ENCODE data around the gene BRF1.

BRF1 gene

GRCh38 chr14:105163040-105163742, 137.6 kb downstream of the BRF1 start:
- H3K27ac Mint-ChIP-seq, result no peak overlapping the region
- H3K4me3 Mint-ChIP-seq, result no peak overlapping the region
- no peaks in the 10 kb centered on the region for H3K36me3 Mint-ChIP-seq (ENCODE audit: low read depth)
- H3K27me3 Mint-ChIP-seq (ENCODE audit: low read depth, poor library complexity), result peaks cover 34% of the 10 kb centered on the region
- no peak for DNase-seq
- TF ChIP-seq CTCF (IDR thresholded peaks at IDR 0.05), result no peak
- no peaks in the 10 kb centered on the region for H3K9me3 Mint-ChIP-seq
- peaks cover 30% of the 10 kb centered on the region for H3K4me1 Mint-ChIP-seq

GRCh38 chr14:105162669-105162979, 138.2 kb downstream of the BRF1 start:
- H3K4me3 Mint-ChIP-seq, result no peak overlapping the region
- TF ChIP-seq CTCF (IDR thresholded peaks at IDR 0.05), result no peak
- H3K36me3 Mint-ChIP-seq (ENCODE audit: low read depth), result no peaks in the 10 kb centered on the region
- DNase-seq, result no peak
- no peaks in the 10 kb centered on the region for H3K9me3 Mint-ChIP-seq
- H3K4me1 Mint-ChIP-seq, result peaks cover 30% of the 10 kb centered on the region
- H3K27me3 Mint-ChIP-seq (ENCODE audit: low read depth, poor library complexity), result peaks cover 34% of the 10 kb centered on the region
- no peak overlapping the region for H3K27ac Mint-ChIP-seq

- H3K36me3 Mint-ChIP-seq (ENCODE audit: low read depth), result no peaks in the 10 kb centered on the region
- H3K27ac Mint-ChIP-seq, result peak overlapping the region; percentile 42
- H3K4me1 Mint-ChIP-seq, result peaks cover 30% of the 10 kb centered on the region
- no peaks in the 10 kb centered on the region for H3K9me3 Mint-ChIP-seq
- no peak for DNase-seq
- no peak for TF ChIP-seq CTCF (IDR thresholded peaks at IDR 0.05)
- peaks cover 33% of the 10 kb centered on the region for H3K27me3 Mint-ChIP-seq (ENCODE audit: low read depth, poor library complexity)
- no peak overlapping the region for H3K4me3 Mint-ChIP-seq
Measured at GRCh38 chr14:105161964-105162668, 138.7 kb downstream of the BRF1 start.

GRCh38 chr14:105161309-105161708, 139.5 kb downstream of the BRF1 start:
- DNase-seq, result no peak
- Mint-ChIP-seq H3K27ac (no peak overlapping the region), H3K36me3 (ENCODE audit: low read depth) (no peaks in the 10 kb centered on the region), H3K9me3 (no peaks in the 10 kb centered on the region), H3K27me3 (ENCODE audit: low read depth, poor library complexity) (peaks cover 25% of the 10 kb centered on the region), H3K4me3 (no peak overlapping the region), H3K4me1 (peaks cover 32% of the 10 kb centered on the region)
- TF ChIP-seq CTCF (IDR thresholded peaks at IDR 0.05), result no peak

GRCh38 chr14:105160776-105161175, 140.0 kb downstream of the BRF1 start:
- Mint-ChIP-seq H3K36me3 (ENCODE audit: low read depth) (no peaks in the 10 kb centered on the region), H3K9me3 (no peaks in the 10 kb centered on the region), H3K4me1 (peaks cover 34% of the 10 kb centered on the region), H3K4me3 (no peak overlapping the region), H3K27ac (no peak overlapping the region), H3K27me3 (ENCODE audit: low read depth, poor library complexity) (peaks cover 20% of the 10 kb centered on the region)
- no peak for TF ChIP-seq CTCF (IDR thresholded peaks at IDR 0.05)
- DNase-seq, result no peak

- H3K4me3 Mint-ChIP-seq, result no peak overlapping the region
- no peak for TF ChIP-seq CTCF (IDR thresholded peaks at IDR 0.05)
- H3K36me3 Mint-ChIP-seq (ENCODE audit: low read depth), result no peaks in the 10 kb centered on the region
- no peak for DNase-seq
- H3K27ac Mint-ChIP-seq, result no peak overlapping the region
- H3K4me1 Mint-ChIP-seq, result peaks cover 29% of the 10 kb centered on the region
- H3K9me3 Mint-ChIP-seq, result no peaks in the 10 kb centered on the region
- peaks cover 12% of the 10 kb centered on the region for H3K27me3 Mint-ChIP-seq (ENCODE audit: low read depth, poor library complexity)
Measured at GRCh38 chr14:105159344-105159743, 141.5 kb downstream of the BRF1 start.

Data from nephron progenitor cell (in vitro differentiated cells).